Measurements from ENCODE around the gene SLC2A1.
"Not testable (repeated sequence)": the region's sequence is repeated elsewhere in the genome, so short reads cannot be mapped to it uniquely, and the experiment has no call there.

Gene SLC2A1

GRCh38 chr1:42927274-42927841 is 31.3 kb downstream of the SLC2A1 start:
- DNase-seq: no peak

DNA sequence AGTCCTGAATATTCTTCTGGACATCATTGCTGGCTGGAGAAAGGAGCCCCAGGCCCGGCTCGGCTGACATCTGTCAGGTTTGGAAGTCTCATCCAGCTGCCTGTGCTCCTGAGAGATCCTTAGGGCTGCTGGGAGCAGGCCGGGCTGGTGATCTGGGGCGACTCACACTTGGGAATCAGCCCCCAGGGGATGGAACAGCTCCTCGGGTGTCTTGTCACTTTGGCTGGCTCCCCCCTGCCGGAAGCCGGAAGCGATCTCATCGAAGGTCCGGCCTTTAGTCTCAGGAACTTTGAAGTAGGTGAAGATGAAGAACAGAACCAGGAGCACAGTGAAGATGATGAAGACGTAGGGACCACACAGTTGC is 31.8 kb downstream of the SLC2A1 start:
- no peak for DNase-seq

DNA sequence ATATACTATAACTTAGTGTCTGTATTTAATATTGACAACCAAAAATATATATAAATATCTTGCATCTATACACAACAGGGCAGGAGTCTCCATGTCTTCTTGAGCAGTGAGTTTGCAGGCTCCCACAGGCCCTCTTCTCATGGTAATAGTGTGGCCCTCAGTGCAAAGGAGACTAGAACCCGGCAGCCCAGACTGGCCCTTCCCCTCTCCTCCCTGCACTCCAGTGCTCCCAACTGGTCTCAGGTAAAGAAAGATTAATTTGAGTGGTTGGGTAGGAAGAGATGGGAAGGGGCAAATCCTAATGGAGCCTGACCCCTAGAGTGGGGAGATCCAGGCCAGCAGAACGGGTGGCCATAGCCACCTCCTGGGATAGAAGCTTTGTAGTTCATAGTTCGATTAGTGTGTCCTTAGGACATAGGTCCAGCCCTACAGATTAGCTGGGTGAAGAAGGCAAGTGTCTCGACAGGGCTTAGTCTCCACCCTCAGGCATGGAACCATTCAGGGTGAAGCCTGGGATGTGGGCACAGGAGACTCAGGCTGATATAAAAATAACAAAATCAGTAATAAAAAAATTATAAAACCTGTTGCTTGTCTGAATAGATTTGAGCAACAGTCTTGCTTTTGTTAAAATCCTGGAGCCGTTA is 32.3 kb downstream of the SLC2A1 start:
- no peak for DNase-seq

GRCh38 chr1:42924851-42925760 is 33.6 kb downstream of the SLC2A1 start:
- DNase-seq: no peak

DNA sequence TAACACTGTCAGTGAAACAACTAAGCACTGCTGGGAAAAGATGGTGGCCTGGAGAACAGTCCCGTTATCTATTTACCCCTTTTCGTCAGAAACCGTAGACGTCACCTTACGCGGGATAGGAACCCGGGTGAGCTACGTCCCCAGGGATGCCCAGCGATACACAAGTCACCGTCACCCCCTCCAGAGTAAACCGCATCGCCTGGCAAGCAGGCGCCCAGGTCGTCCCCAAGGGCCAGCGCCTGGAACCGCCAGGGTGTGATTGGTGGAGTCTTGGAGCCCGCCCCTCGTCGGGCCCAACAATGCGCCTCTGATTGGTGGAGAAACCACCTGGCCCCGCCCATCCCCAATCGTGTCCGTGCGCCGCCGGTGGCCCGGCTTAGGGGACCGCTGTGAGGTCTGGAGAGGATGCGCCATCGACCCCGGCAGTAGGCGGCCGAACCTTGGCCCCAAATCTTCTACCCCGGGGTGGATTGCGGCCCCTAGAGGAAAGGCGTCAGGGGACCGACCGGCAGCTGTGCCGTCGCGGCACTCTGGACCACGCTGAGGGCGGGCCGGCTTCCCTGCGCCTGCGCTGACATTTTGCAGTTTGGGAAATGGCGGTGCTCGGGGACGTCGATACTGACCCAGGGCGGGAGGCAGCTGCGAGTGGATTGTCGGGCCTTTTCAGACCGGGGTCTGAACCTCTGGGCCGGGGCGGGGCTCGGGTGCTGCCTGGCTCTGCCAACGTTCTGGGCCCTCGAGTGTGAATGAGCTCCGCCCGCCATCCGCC is 34.4 kb downstream of the SLC2A1 start:
- peak; percentile 77 to 80 for DNase-seq

- no peak for DNase-seq
These were observed 35.1 kb downstream of the SLC2A1 start for GRCh38 chr1:42923367-42924081.

- DNase-seq: peak in 1 of 2 donors; percentile 69
These were observed 35.8 kb downstream of the SLC2A1 start for GRCh38 chr1:42922687-42923366.

GRCh38 chr1:42921769-42922168 is 36.9 kb downstream of the SLC2A1 start:
- DNase-seq: no peak

DNA sequence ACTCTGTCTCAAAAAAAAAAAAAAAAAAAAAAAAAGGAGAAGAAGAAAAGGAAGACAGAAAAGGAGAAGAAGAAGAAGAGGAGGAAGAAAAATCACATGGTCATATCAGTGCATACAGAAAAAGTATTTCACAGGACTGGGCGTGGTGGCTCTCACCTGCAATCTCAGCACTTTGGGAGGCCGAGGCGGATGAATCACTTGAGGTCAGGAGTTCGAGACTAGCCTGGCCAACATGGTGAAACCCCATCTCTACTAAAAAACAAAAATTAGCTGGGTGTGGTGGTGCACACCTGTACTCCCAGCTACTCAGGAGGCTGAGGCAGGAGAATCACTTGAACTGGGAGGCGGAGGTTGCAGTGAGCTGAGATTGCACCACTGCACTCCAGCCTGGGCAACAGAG is 39.0 kb downstream of the SLC2A1 start:
- not testable (repeated sequence) for DNase-seq

DNA sequence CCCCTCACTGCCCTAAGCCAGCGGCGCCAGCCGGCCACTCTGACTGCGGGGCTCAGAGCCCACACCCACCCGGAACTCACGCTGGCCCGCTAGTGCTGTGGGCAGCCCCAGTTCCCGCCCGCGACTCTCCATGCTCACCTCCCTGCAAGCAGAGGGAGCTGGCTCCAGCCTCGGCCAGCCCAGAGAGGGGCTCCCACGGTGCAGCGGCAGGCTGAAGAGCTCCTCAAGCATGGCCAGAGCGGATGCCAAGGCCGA is 41.5 kb downstream of the SLC2A1 start:
- no peak for DNase-seq

- DNase-seq: no peak
These were observed 43.2 kb downstream of the SLC2A1 start for GRCh38 chr1:42915456-42915855.

DNA sequence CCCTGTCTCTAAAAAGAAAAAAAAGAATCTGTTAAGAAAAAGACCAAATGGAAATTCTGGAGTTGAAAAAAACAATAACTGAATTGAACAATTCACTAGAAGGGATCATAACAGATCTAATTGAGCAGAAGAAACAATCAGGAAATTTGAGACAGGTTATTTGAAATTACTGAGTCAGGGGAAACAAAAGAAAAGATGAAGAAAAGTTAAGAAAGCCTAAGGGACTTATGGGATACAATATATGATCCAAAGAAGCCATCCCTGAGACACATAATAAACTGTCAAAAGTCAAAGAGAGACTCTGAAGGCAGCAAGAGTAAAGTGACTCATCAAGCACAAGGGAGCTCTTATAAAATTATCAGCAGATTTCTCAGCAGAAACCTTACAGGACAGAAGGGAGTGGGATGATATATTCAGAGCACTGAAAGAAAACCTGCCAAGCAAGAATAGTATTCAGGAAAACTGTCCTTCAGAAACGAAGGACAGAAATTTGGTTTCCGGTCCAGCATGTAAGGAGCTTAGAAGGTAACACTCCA is 44.5 kb downstream of the SLC2A1 start:
- no peak for DNase-seq

DNA sequence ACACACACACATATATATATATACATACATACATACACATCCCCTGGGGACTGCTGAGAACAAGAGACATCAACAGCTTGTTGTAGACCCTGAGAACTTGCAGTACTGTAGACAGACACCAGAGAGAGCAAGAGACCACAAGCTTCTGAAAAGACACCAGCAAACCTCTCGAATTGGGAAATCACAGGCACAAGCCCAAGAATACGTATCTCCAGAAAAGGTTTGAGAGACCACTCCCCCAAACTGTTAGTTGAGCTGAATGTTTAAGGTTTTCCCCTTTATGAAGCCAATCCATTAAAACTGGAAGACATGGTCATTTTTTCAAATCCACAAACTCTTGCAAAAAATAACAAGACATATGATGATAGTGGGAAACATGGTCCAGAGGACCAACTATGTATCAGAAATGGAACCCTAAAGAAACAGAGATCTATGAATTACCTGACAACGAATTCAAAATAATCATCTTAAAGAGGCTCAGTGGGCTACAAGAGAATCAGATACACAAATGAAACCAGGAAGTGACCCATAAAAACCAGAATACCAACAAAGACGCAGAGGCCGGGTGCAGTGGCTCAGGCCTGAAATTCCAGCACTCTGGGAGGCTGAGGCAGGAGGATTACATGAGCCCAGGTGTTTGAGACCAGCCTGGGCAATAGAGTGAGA is 45.1 kb downstream of the SLC2A1 start:
- DNase-seq: peak in 1 of 2 donors; percentile 83

DNA sequence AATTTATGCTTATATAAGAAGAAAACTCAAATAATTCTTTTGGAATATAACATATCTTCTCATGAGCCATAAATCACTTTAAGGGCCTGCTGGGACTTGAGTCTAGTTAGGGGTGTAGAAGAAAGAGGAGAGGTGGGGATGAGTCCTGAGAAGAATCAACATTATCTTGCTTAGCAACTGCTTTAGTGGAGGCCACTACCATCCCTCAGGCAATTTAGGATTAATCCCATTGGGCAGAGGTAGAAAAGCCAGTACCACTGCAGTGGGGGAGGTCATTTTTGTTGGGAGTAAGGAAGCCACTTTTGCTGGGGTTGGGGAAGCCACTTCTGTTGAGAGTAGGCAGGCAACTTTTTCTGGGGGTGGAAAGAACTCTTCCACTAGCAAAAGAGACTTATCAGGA is 47.7 kb downstream of the SLC2A1 start:
- no peak for DNase-seq

GRCh38 chr1:42908046-42908445 is 50.6 kb downstream of the SLC2A1 start:
- DNase-seq: no peak

GRCh38 chr1:42904434-42904833 is 54.2 kb downstream of the SLC2A1 start:
- DNase-seq: no peak

GRCh38 chr1:42899960-42900359 is 58.7 kb downstream of the SLC2A1 start:
- not testable (repeated sequence) for DNase-seq

- no peak for DNase-seq
These were observed 67.1 kb downstream of the SLC2A1 start for GRCh38 chr1:42891465-42892138.

DNA sequence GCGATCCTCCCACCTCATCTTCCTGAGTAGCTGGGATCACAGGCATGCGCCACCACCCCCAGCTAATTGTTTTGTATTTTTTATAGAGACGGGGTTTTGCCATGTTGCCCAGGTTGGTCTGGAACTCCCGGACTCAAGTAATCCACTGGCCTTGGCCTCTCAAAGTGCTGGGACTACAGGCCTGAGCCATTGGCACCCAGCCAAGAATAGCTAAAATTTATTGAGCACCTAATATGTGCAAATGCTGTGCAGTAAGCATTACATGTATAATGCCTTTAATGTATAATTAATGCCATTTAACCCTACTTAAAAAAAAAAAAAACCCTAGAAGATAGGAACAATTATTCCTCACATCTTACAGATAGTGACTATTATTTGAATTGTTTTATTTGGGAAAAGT is 69.4 kb downstream of the SLC2A1 start:
- DNase-seq: no peak

GRCh38 chr1:42888013-42888633 is 70.5 kb downstream of the SLC2A1 start:
- no peak for DNase-seq
